Inferior parietal cortex (tissue), 1 donor: Measurements from ENCODE around the gene TFRC.
"Not testable (repeated sequence)": the region's sequence is repeated elsewhere in the genome, so short reads cannot be mapped to it uniquely, and the experiment has no call there.

Source experiments
- DNase-seq: peaks from one replicate; pipeline ENCODE4 v3.0.0-alpha.2; 2016; ENCODE audit errors: extremely low spot score

Gene TFRC

DNA sequence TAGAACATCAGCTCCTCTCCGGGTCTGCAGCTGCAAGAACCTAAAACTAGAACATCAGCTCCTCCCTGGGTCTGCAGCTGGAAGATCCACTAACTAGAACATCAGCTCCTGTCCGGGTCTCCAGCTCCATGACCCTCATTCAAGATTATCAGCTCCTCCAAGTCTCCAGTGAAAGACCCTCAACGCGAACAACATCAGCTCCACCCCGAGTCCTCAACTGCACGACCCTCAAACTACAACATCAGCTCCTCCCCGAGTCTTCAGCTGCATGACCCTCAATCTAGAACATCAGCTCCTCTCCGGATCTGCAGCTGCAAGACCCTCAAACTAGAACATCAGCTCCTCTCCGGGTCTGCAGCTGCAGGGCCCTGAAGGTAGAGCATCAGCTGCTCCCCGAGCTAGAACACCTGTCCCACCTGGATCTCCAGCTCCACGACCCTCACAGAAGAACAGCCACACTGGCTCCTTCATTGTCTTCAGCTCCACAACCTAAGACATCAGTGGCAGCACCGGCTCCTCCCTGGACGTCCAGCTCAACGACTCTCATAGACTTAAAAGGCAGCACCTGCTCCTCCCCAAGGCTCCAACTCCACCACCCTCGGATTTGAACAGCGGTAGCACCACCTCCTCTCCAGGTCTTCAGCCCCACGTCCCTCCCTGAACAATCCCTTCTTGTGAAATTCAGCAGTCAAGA is 77.4 kb downstream of the TFRC start:
- DNase-seq: not testable (repeated sequence)

DNA sequence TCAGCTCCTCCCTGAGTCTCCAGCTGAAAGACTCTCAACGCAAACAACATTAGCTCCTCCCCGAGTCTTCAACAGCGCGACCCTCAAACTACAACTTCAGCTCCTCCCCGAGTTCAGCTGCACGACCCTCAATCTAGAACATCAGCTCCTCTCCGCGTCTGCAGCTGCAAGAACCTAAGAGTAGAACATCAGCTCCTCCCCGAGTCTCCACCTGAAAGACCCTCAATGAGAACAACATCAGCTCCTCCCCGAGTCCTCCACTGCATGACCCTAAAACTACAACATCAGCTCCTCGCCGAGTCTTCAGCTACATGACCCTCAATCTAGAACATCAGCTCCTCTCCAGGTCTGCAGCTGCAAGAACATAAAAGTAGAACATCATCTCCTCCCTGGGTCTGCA is 78.3 kb downstream of the TFRC start:
- no peak for DNase-seq

DNA sequence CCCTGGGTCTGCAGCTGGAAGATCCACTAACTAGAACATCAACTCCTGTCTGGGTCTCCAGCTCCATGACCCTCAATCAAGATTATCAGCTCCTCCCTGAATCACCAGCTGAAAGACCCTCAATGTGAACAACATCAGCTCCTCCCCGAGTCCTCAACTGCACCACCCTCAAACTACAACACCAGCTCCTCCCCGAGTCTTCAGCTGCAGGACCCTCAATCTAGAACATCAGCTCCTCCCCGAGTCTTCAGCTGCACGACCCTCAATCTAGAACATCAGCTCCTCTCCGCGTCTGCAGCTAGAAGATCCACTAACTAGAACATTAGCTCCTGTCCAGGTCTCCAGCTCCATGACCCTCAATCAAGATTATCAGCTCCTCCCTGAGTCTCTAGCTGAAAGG is 79.2 kb downstream of the TFRC start:
- DNase-seq: not testable (repeated sequence)

DNA sequence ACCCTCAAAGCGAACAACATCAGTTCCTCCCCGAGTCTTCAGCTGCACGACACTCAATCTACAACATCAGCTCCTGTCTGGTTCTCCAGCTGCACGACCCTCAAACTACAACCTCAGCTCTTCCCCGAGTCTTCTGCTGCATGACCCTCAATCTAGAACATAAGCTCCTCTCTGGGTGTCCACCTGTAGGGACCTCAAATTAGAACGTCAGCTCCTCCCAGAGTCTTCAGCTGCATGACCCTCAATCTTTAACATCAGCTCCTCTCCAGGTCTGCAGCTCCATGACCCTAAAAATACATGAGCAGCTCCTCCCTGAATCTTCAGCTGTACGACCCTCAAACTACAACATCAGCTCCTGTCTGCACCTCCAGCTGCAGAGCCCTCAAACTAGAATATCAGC is 80.7 kb downstream of the TFRC start:
- not testable (repeated sequence) for DNase-seq

DNA sequence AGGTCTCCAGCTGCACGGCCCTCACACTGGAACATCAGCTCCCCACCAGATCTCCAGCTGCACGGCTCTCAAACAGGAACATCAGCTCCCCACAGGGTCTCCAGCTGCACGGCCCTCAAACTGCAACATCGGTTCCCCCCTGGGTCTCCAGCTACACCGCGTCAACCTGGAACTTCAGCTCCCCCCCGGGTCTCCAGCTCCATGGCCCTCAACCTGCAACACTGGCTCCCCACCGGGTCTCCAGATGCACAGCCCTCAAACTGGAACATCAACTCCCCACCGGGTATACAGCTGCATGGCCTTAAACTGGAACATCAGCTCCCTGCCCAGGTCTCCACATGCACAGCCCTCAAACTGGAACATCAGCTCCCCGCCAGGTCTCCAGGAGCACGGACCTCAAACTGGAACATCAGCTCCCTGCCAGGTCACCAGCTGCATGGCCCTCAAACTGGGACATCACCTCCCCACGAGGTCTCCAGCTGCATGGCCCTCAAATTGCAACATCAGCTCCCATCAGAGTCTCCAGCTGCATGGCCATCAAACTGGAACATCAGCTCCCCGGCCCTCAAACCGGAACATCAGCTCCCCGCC is 81.4 kb downstream of the TFRC start:
- DNase-seq: not testable (repeated sequence)

- no peak for DNase-seq
These were observed 82.0 kb downstream of the TFRC start for GRCh38 chr3:195999896-196000295.
